Muscle layer of duodenum (tissue), 2 donors: Measurements from ENCODE around the gene SYNE1.
"Not testable (repeated sequence)": the region's sequence is repeated elsewhere in the genome, so short reads cannot be mapped to it uniquely, and the experiment has no call there.

ENCODE experiments used
- H3K27ac ChIP-seq: one replicate; pipeline ENCODE4 v1.7.0; 2013; ENCODE audit warnings: mild to moderate bottlenecking, low read length
- H3K27me3 ChIP-seq: one replicate; pipeline ENCODE4 v1.7.0; 2013; ENCODE audit warnings: low read depth, mild to moderate bottlenecking, control low read depth, low read length
- H3K36me3 ChIP-seq, 2 donors: one replicate each; pipeline ENCODE4 v1.7.0; 2013; ENCODE audit warnings: low read length in 2 of 2, control low read depth in 1 of 2, mild to moderate bottlenecking in 1 of 2; ENCODE audit not compliant: insufficient read depth in 2 of 2, control insufficient read depth in 1 of 2
- H3K4me1 ChIP-seq, 2 donors: one replicate each; pipeline ENCODE4 v1.7.0; 2013; ENCODE audit warnings: low read length in 2 of 2, mild to moderate bottlenecking in 2 of 2, control low read depth in 1 of 2, moderate library complexity in 1 of 2; ENCODE audit not compliant: insufficient read depth in 2 of 2, control insufficient read depth in 1 of 2
- H3K4me3 ChIP-seq, 2 donors: one replicate each; pipeline ENCODE4 v1.7.0; 2013; ENCODE audit warnings: low read length in 2 of 2, low read depth in 1 of 2, mild to moderate bottlenecking in 1 of 2
- H3K9me3 ChIP-seq, 2 donors: one replicate each; pipeline ENCODE4 v1.7.0; 2013; ENCODE audit warnings: low read length in 2 of 2, control low read depth in 1 of 2, mild to moderate bottlenecking in 1 of 2; ENCODE audit not compliant: control insufficient read depth in 1 of 2
- donor health status: healthy.

The SYNE1 gene

DNA sequence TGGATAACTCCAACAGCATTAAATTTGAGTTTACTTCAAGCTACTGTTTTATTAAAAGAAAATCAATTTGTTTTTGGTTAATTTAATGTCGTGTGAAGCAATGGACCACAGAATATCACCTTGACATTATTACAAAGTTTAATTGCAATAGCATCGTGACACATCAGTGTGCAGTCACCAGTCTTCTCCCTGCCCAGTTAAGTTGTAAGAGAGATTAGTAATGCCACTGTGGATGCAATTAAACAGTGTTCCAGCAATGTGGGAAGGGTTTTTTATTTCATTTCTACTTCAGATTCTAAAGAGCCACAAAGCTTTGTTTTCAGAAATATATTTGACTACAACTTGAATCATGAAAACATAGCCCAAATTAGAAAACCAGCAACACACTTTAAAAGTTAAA is 128.7 kb downstream of the SYNE1 start:
- H3K27me3 ChIP-seq, result no peaks in the 10 kb centered on the region
- H3K9me3 ChIP-seq, result no peaks in the 10 kb centered on the region
- no peak overlapping the region for H3K27ac ChIP-seq
- no peaks in the 10 kb centered on the region for H3K36me3 ChIP-seq
- H3K4me1 ChIP-seq, result no peaks in the 10 kb centered on the region
- H3K4me3 ChIP-seq, result no peak overlapping the region

DNA sequence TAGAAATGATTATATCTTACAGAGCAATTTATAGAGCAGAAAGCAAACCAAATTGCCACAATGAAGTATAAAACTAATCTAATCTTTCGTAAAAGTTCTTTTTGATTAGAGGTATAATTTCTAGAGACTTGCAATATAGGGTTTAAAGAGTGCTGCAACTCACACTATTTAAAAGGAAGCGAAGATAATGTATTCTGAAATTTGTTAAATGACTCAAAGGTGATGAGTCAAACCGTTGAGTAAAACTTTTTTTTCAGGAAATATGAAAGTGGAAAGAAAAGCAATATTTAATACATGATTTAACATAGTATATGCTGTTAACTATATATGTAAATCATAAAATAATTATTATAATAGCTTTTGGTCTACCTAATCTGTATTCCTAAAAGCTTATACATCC is 133.6 kb downstream of the SYNE1 start:
- no peaks in the 10 kb centered on the region for H3K9me3 ChIP-seq
- H3K36me3 ChIP-seq, result no peaks in the 10 kb centered on the region
- H3K4me1 ChIP-seq, result no peaks in the 10 kb centered on the region
- H3K4me3 ChIP-seq, result no peak overlapping the region
- no peak overlapping the region for H3K27ac ChIP-seq
- H3K27me3 ChIP-seq, result no peaks in the 10 kb centered on the region

GRCh38 chr6:152502421-152503188 is 134.6 kb downstream of the SYNE1 start:
- Histone ChIP-seq H3K27me3 (no peaks in the 10 kb centered on the region), H3K27ac (no peak overlapping the region), H3K9me3 (no peaks in the 10 kb centered on the region), H3K36me3 (no peaks in the 10 kb centered on the region), H3K4me1 (no peaks in the 10 kb centered on the region), H3K4me3 (no peak overlapping the region)

- H3K27ac ChIP-seq, result no peak overlapping the region
- no peaks in the 10 kb centered on the region for H3K4me1 ChIP-seq
- H3K4me3 ChIP-seq, result no peak overlapping the region
- no peaks in the 10 kb centered on the region for H3K27me3 ChIP-seq
- H3K36me3 ChIP-seq, result no peaks in the 10 kb centered on the region
- no peaks in the 10 kb centered on the region for H3K9me3 ChIP-seq
Measured at GRCh38 chr6:152499931-152500330, 137.2 kb downstream of the SYNE1 start.

GRCh38 chr6:152496731-152497130 is 140.4 kb downstream of the SYNE1 start:
- Histone ChIP-seq H3K36me3 (no peaks in the 10 kb centered on the region), H3K27me3 (no peaks in the 10 kb centered on the region), H3K27ac (no peak overlapping the region), H3K4me1 (no peaks in the 10 kb centered on the region), H3K4me3 (no peak overlapping the region), H3K9me3 (no peaks in the 10 kb centered on the region)

DNA sequence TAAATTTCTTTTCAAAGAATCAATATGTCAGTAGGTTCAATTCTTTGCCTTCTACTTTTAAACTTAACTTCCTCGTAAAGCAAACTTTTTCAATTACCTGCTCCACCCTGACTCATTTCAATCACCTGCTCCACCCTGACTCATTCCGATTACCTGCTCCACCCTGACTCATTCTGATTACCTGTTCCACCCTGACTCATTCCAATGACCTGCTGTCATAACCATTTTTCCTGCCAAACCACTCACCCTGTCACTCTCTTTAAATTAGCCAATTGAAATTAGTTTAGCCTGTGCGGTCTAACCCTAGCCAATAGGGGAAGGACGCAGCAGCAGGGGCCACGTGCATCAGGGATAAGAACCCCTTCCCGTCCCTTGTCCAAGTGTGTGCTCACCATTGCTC is 141.7 kb downstream of the SYNE1 start:
- not testable (repeated sequence) for H3K27ac ChIP-seq, H3K4me1 ChIP-seq, H3K4me3 ChIP-seq, H3K36me3 ChIP-seq, H3K9me3 ChIP-seq, H3K27me3 ChIP-seq

GRCh38 chr6:152492281-152492680 is 144.9 kb downstream of the SYNE1 start:
- H3K27me3 ChIP-seq, H3K36me3 ChIP-seq, H3K27ac ChIP-seq, H3K4me1 ChIP-seq, H3K9me3 ChIP-seq, H3K4me3 ChIP-seq: not testable (repeated sequence)

- not testable (repeated sequence) for H3K36me3 ChIP-seq, H3K4me3 ChIP-seq, H3K9me3 ChIP-seq, H3K27me3 ChIP-seq, H3K27ac ChIP-seq, H3K4me1 ChIP-seq
Measured at GRCh38 chr6:152491501-152491900, 145.7 kb downstream of the SYNE1 start.

DNA sequence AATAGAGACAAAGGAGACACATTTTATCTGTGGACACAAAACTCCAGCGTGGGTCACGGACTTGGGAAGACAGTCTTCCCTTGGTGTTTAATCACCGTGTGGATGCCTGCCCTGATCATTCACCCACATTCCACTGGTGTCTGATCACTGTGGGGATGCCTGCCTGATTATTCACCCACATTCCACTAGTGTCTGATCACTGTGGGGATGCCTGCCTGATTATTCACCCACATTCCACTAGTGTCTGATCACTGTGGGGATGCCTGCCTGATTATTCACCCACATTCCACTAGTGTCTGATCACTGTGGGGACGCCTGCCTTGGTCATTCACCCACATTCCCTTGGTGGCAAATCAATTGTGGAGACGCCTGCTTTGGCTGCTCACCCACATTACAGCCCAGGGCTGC is 146.2 kb downstream of the SYNE1 start:
- not testable (repeated sequence) for H3K4me1 ChIP-seq, H3K36me3 ChIP-seq, H3K4me3 ChIP-seq, H3K27me3 ChIP-seq, H3K27ac ChIP-seq, H3K9me3 ChIP-seq

DNA sequence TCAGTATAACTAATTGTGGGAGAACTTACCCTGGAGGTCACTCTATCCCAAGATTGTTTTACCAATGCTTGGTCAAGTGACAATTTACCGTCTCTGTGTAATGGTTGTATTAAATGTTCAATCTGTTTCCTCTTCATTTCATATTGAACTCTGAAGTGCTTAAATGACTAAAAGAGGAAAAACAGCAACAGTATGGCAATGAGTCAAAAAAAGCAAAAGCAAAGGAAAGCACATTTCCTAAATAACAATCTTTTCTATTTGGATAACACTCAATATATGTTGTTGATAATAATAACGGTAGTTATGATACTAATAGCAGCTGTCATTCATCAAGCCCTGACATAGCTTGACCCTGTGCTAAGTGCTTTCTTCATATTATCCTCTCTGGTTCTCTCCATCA is 152.4 kb downstream of the SYNE1 start:
- Histone ChIP-seq H3K36me3 (peaks cover 0 to 3% of the 10 kb centered on the region in 2 donors), H3K27ac (no peak overlapping the region), H3K27me3 (no peaks in the 10 kb centered on the region), H3K9me3 (no peaks in the 10 kb centered on the region), H3K4me1 (peaks cover 0 to 4% of the 10 kb centered on the region in 2 donors), H3K4me3 (no peak overlapping the region)

GRCh38 chr6:152482289-152482688 is 154.9 kb downstream of the SYNE1 start:
- H3K27me3 ChIP-seq, result no peaks in the 10 kb centered on the region
- H3K4me1 ChIP-seq, result peaks cover 0 to 4% of the 10 kb centered on the region in 2 donors
- no peak overlapping the region for H3K4me3 ChIP-seq
- H3K36me3 ChIP-seq, result peaks cover 0 to 3% of the 10 kb centered on the region in 2 donors
- H3K27ac ChIP-seq, result no peak overlapping the region
- no peaks in the 10 kb centered on the region for H3K9me3 ChIP-seq

DNA sequence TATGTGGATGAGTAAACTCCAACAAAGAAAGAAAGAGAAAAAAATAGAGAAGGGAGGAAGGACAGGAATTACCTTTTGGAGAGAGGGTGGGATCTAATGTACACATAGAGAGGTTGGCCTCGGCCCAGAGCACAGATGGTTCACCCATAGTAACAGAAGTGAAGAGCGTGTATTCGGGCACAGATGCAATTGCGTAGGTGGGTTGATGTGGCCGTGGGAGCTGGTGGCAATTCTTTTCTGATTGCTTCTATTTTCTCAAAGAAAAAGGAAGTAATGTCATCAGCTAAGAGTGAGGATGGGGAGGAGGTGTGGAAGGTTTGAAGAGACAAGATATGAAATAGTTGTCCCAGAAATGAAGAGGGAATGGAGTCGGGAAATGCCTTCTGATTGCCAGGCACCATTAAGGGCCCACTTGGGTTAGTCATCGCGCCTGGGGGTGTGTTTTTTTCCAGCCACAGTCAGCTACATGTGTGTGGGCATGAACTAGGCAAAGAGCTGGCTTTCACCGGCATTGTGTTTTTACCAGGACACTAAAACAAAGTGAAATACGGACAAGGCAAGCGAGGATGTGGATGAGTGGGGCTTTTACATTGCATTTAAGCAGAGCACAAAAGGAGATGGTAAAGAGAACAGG is 158.7 kb downstream of the SYNE1 start:
- Histone ChIP-seq H3K27me3 (no peaks in the 10 kb centered on the region), H3K9me3 (no peaks in the 10 kb centered on the region), H3K4me3 (no peak overlapping the region), H3K36me3 (peaks cover 0 to 3% of the 10 kb centered on the region in 2 donors), H3K4me1 (no peaks in the 10 kb centered on the region), H3K27ac (no peak overlapping the region)
